ENCODE measurements around the gene PLXNB2. TPM values are rescaled to one million over a fixed set of nuclear protein-coding genes. Genes with fewer than 3 reads are reported as not detected.

The PLXNB2 gene
- total RNA-seq (10 to 100 TPM in 1 of 5 donors, 1 to 10 TPM in 4; 4.3 to 11.8 (median 6.5) TPM), total RNA-seq (2.2 to 67.5 (median 4.1) reads per million in 29 experiments)
- total RNA-seq (2013) = 1.3 TPM

GRCh38 chr22:50306753-50307749, at the start of gene PLXNB2:
Gene PLXNB2 (minus strand): TSS chr22:50307646. CDS start chr22:50290584, 17,062 bp downstream.
- peak; percentile 56 to 71 (median 58) for ATAC-seq (replicated peaks in 1 of 4)
- Histone ChIP-seq H3K4me1 (ENCODE audit: control insufficient read depth in 1 of 2, extremely low read depth in 1 of 2, insufficient read depth in 2 of 2, low read length in 2 of 2) (peaks cover 0 to 21% of the 10 kb centered on the region in 2 experiments), H3K36me3 (ENCODE audit: control insufficient read depth in 2 of 2, extremely low read depth in 1 of 2, insufficient read depth in 1 of 2, low read length in 1 of 2) (no peaks in the 10 kb centered on the region), H3K9me3 (no peaks in the 10 kb centered on the region), H3K4me3 (ENCODE audit: control insufficient read depth in 1 of 2, extremely low read depth in 1 of 2, low read length in 1 of 2) (peak within 1 kb of the TSS; percentile 15 to 23), H3K27me3 (replicated peaks in 1 of 2; ENCODE audit: control insufficient read depth in 2 of 2, extremely low read depth in 1 of 2, insufficient read depth in 2 of 2, low read length in 1 of 2) (peaks cover 0 to 61% of the 10 kb centered on the region in 2 experiments), H3K27ac (ENCODE audit: low read length) (no peak within 1 kb of the TSS)
- H3K9me3 Mint-ChIP-seq = no peaks in the 10 kb centered on the region
- peaks cover 0 to 10% (median 6%) of the 10 kb centered on the region in 3 donors for H3K4me1 Mint-ChIP-seq
- ChIA-PET CTCF (no interaction called here), POLR2A (no interaction called here)
- DNase-seq = peak in 6 of 35 experiments; percentile 17 to 47 (median 26)
- peaks cover 5 to 16% of the 10 kb centered on the region in 2 donors for H3K27me3 Mint-ChIP-seq
- H3K4me3 Mint-ChIP-seq = peak within 1 kb of the TSS; percentile 43 to 69 (median 47)
- 2% methylated on average over 80 of the region's 105 CpGs for WGBS (ENCODE audit: insufficient coverage)
- H3K27ac Mint-ChIP-seq = no peak within 1 kb of the TSS
- H3K36me3 Mint-ChIP-seq = no peaks in the 10 kb centered on the region

DNA sequence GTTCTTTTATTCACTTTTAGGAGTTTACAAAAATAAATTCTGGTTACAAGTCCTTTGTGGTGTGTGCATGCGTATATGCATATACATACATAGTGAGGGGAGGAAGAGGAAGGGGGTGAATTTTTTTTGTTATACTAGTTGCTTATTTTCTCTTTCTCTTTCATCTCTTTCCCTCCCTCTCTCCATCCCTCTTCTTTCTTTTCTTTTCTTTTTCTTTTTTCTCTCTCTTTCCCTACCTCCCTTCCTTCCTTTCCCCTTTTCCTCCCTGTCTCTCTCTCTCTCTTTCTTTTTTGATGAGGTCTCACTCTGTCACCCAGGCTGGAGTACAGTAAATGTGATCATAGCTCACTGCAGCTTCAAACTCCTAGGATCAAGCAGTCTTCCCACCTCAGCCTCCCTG, 49.8 kb upstream of the PLXNB2 start:
- H3K4me3 ChIP-seq (ENCODE audit: control insufficient read depth in 1 of 2, extremely low read depth in 1 of 2, low read length in 1 of 2) = no peak overlapping the region
- CTCF ChIA-PET = interaction anchor here in 1 of 2 donors (0.6 kb wide), 1 partner anchor 33 kb away, joined by 9 read pairs; no protein-coding TSS in a partner anchor
- DNase-seq = no peak
- H3K27me3 ChIP-seq (replicated peaks in 1 of 2; ENCODE audit: control insufficient read depth in 2 of 2, extremely low read depth in 1 of 2, insufficient read depth in 2 of 2, low read length in 1 of 2) = no peaks in the 10 kb centered on the region
- no peaks in the 10 kb centered on the region for H3K27me3 Mint-ChIP-seq
- H3K27ac Mint-ChIP-seq = peak overlapping the region in 1 of 2 donors; percentile 8
- H3K4me1 Mint-ChIP-seq = peaks cover 29 to 50% (median 41%) of the 10 kb centered on the region in 3 donors
- peaks cover 8 to 17% of the 10 kb centered on the region in 2 donors for H3K36me3 ChIP-seq (ENCODE audit: control insufficient read depth in 2 of 2, extremely low read depth in 1 of 2, insufficient read depth in 1 of 2, low read length in 1 of 2)
- ATAC-seq (replicated peaks in 1 of 4) = no peak
- H3K4me1 ChIP-seq (ENCODE audit: control insufficient read depth in 1 of 2, extremely low read depth in 1 of 2, insufficient read depth in 2 of 2, low read length in 2 of 2) = peaks cover 0 to 30% of the 10 kb centered on the region in 2 experiments
- POLR2A ChIA-PET = no interaction called here
- WGBS (ENCODE audit: insufficient coverage) = no CpG with 5 or more reads among the region's 1 CpG
- H3K4me3 Mint-ChIP-seq = no peak overlapping the region
- H3K27ac ChIP-seq (ENCODE audit: low read length) = no peak overlapping the region
- H3K36me3 Mint-ChIP-seq = peaks cover 27% of the 10 kb centered on the region
- H3K9me3 ChIP-seq = no peaks in the 10 kb centered on the region
- no peaks in the 10 kb centered on the region for H3K9me3 Mint-ChIP-seq

DNA sequence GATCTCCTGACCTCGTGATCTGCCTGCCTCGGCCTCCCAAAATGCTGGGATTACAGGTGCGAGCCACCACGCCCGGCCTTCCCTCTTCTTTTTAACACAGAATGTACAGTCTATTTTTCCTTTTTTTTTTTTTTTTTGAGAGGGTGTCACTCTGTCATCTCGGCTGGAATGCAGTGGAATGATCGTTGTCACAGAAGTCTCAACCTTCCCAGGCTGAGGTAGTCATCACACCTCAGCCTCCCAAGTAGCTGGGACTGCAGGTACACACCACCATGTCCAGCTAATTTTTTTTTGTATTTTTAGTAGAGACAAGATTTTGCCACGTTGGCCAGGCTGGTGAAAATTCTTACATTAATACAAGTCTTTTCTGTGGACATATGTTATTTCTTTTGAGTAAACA, 48.7 kb upstream of the PLXNB2 start:
- no peak overlapping the region for H3K27ac Mint-ChIP-seq
- H3K27me3 Mint-ChIP-seq = no peaks in the 10 kb centered on the region
- ChIA-PET CTCF (no interaction called here), POLR2A (interaction anchor here in 1 of 2 donors (0.6 kb wide), 1 partner anchor 145 kb away, joined by 5 read pairs; no protein-coding TSS in a partner anchor)
- Histone ChIP-seq H3K36me3 (ENCODE audit: control insufficient read depth in 2 of 2, extremely low read depth in 1 of 2, insufficient read depth in 1 of 2, low read length in 1 of 2) (peaks cover 10 to 16% of the 10 kb centered on the region in 2 donors), H3K9me3 (no peaks in the 10 kb centered on the region), H3K27me3 (replicated peaks in 1 of 2; ENCODE audit: control insufficient read depth in 2 of 2, extremely low read depth in 1 of 2, insufficient read depth in 2 of 2, low read length in 1 of 2) (no peaks in the 10 kb centered on the region), H3K27ac (ENCODE audit: low read length) (no peak overlapping the region), H3K4me3 (ENCODE audit: control insufficient read depth in 1 of 2, extremely low read depth in 1 of 2, low read length in 1 of 2) (no peak overlapping the region), H3K4me1 (ENCODE audit: control insufficient read depth in 1 of 2, extremely low read depth in 1 of 2, insufficient read depth in 2 of 2, low read length in 2 of 2) (peaks cover 0 to 20% of the 10 kb centered on the region in 2 experiments)
- no peaks in the 10 kb centered on the region for H3K9me3 Mint-ChIP-seq
- DNase-seq (no peak), ATAC-seq (replicated peaks in 1 of 4) (no peak)
- H3K4me3 Mint-ChIP-seq = no peak overlapping the region
- no CpG with 5 or more reads among the region's 8 CpGs for WGBS (ENCODE audit: insufficient coverage)
- H3K36me3 Mint-ChIP-seq = peaks cover 20% of the 10 kb centered on the region
- peaks cover 18 to 40% (median 31%) of the 10 kb centered on the region in 3 donors for H3K4me1 Mint-ChIP-seq

- DNase-seq (no peak), ATAC-seq (replicated peaks in 1 of 4) (no peak)
- Histone ChIP-seq H3K9me3 (no peaks in the 10 kb centered on the region), H3K27ac (ENCODE audit: low read length) (peak overlapping the region; percentile 21), H3K4me3 (ENCODE audit: control insufficient read depth in 1 of 2, extremely low read depth in 1 of 2, low read length in 1 of 2) (no peak overlapping the region), H3K4me1 (ENCODE audit: control insufficient read depth in 1 of 2, extremely low read depth in 1 of 2, insufficient read depth in 2 of 2, low read length in 2 of 2) (peaks cover 2 to 18% of the 10 kb centered on the region in 2 experiments), H3K36me3 (ENCODE audit: control insufficient read depth in 2 of 2, extremely low read depth in 1 of 2, insufficient read depth in 1 of 2, low read length in 1 of 2) (peaks cover 2 to 18% of the 10 kb centered on the region in 2 donors), H3K27me3 (replicated peaks in 1 of 2; ENCODE audit: control insufficient read depth in 2 of 2, extremely low read depth in 1 of 2, insufficient read depth in 2 of 2, low read length in 1 of 2) (no peaks in the 10 kb centered on the region)
- CTCF ChIA-PET = no interaction called here
- no peaks in the 10 kb centered on the region for H3K27me3 Mint-ChIP-seq
- 81% methylated on average over 2 of the region's 2 CpGs for WGBS (ENCODE audit: insufficient coverage)
- POLR2A ChIA-PET = no interaction called here
- H3K4me3 Mint-ChIP-seq = no peak overlapping the region
- no peaks in the 10 kb centered on the region for H3K9me3 Mint-ChIP-seq
- no peak overlapping the region for H3K27ac Mint-ChIP-seq
- no peaks in the 10 kb centered on the region for H3K36me3 Mint-ChIP-seq
- peaks cover 0 to under 1% (median under 1%) of the 10 kb centered on the region in 3 donors for H3K4me1 Mint-ChIP-seq
Measured at GRCh38 chr22:50348058-50348457, 40.6 kb upstream of the PLXNB2 start.

DNA sequence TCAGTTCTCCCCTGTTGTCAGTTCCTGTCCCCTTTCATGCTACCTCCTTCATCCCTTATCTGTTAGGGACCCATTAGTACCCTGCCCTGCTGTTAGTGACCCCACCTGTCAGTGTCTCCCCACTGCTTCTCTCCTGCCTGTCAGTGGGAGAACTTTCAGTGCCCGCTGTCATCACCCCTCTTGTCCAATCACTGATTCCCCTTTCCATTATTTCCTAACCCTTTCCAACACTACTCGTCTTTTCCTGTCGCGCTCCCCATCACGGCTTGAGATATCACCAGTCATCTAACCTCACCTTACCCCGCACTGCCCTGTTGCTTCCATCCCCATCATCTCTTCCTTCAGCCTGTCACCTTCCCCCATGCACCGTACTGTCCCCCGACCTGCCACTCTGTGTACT, 39.7 kb upstream of the PLXNB2 start:
- Mint-ChIP-seq H3K9me3 (no peaks in the 10 kb centered on the region), H3K4me1 (peaks cover 0 to 6% (median 5%) of the 10 kb centered on the region in 3 donors), H3K36me3 (no peaks in the 10 kb centered on the region), H3K27ac (no peak overlapping the region), H3K4me3 (no peak overlapping the region), H3K27me3 (no peaks in the 10 kb centered on the region)
- DNase-seq = no peak
- ATAC-seq (replicated peaks in 1 of 4) = no peak
- Histone ChIP-seq H3K27me3 (replicated peaks in 1 of 2; ENCODE audit: control insufficient read depth in 2 of 2, extremely low read depth in 1 of 2, insufficient read depth in 2 of 2, low read length in 1 of 2) (no peaks in the 10 kb centered on the region), H3K9me3 (no peaks in the 10 kb centered on the region), H3K27ac (ENCODE audit: low read length) (no peak overlapping the region), H3K4me1 (ENCODE audit: control insufficient read depth in 1 of 2, extremely low read depth in 1 of 2, insufficient read depth in 2 of 2, low read length in 2 of 2) (peaks cover 2 to 27% of the 10 kb centered on the region in 2 experiments), H3K4me3 (ENCODE audit: control insufficient read depth in 1 of 2, extremely low read depth in 1 of 2, low read length in 1 of 2) (no peak overlapping the region), H3K36me3 (ENCODE audit: control insufficient read depth in 2 of 2, extremely low read depth in 1 of 2, insufficient read depth in 1 of 2, low read length in 1 of 2) (peaks cover 1 to 18% of the 10 kb centered on the region in 2 donors)
- POLR2A ChIA-PET = no interaction called here
- 91% methylated on average over 8 of the region's 8 CpGs for WGBS (ENCODE audit: insufficient coverage)
- CTCF ChIA-PET = no interaction called here

DNA sequence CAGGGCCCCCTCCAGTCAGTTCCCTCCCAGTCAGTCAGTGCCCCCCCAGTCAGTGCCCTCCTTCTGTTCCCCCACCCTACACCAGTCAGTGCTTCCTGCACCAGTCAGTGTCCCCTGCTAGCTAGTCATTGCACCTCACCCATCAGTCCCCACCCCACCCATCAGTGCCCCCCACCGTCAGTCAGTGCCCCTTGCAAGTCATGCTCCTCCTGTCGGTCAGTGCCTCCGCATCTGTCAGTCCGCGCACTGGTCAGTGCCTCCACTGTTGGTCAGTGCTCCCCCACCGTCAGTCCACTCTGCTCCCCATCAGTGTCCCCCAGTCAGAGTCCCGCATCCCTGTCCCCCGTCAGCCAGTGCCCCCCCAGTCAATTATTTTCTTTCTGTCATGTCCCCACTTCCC, 39.0 kb upstream of the PLXNB2 start:
- Mint-ChIP-seq H3K9me3 (no peaks in the 10 kb centered on the region), H3K4me3 (no peak overlapping the region), H3K27me3 (no peaks in the 10 kb centered on the region), H3K4me1 (peaks cover 0 to 10% (median 8%) of the 10 kb centered on the region in 3 donors), H3K36me3 (no peaks in the 10 kb centered on the region), H3K27ac (no peak overlapping the region)
- no peak overlapping the region for H3K27ac ChIP-seq (ENCODE audit: low read length)
- H3K9me3 ChIP-seq = no peaks in the 10 kb centered on the region
- DNase-seq (no peak), ATAC-seq (replicated peaks in 1 of 4) (no peak)
- no peak overlapping the region for H3K4me3 ChIP-seq (ENCODE audit: control insufficient read depth in 1 of 2, extremely low read depth in 1 of 2, low read length in 1 of 2)
- H3K36me3 ChIP-seq (ENCODE audit: control insufficient read depth in 2 of 2, extremely low read depth in 1 of 2, insufficient read depth in 1 of 2, low read length in 1 of 2) = peaks cover 0 to 16% of the 10 kb centered on the region in 2 donors
- WGBS (ENCODE audit: insufficient coverage) = 92% methylated on average over 6 of the region's 8 CpGs
- H3K4me1 ChIP-seq (ENCODE audit: control insufficient read depth in 1 of 2, extremely low read depth in 1 of 2, insufficient read depth in 2 of 2, low read length in 2 of 2) = peaks cover 2 to 33% of the 10 kb centered on the region in 2 experiments
- POLR2A ChIA-PET = no interaction called here
- H3K27me3 ChIP-seq (replicated peaks in 1 of 2; ENCODE audit: control insufficient read depth in 2 of 2, extremely low read depth in 1 of 2, insufficient read depth in 2 of 2, low read length in 1 of 2) = no peaks in the 10 kb centered on the region
- CTCF ChIA-PET = no interaction called here
